ENCODE data around the gene PLGRKT. TPM values are rescaled to one million over a fixed set of nuclear protein-coding genes. Genes with fewer than 3 reads are reported as not detected.
"Not testable (repeated sequence)": the region's sequence is repeated elsewhere in the genome, so short reads cannot be mapped to it uniquely, and the experiment has no call there.

Gene PLGRKT
- total and polyA plus RNA-seq, 2 experiments from 2014 or later = 13.1 to 31.5 TPM

- Histone ChIP-seq H2AFZ (no peak overlapping the region), H3K4me3 (no peak overlapping the region), H3K27me3 (ENCODE audit: insufficient read depth) (no peaks in the 10 kb centered on the region), H3K4me1 (ENCODE audit: insufficient read depth) (no peaks in the 10 kb centered on the region), H3K79me2 (replicated peaks; ENCODE audit: insufficient read depth) (no peaks in the 10 kb centered on the region), H3F3A (replicated peaks; ENCODE audit: low read depth) (no peaks in the 10 kb centered on the region), H4K20me1 (replicated peaks; ENCODE audit: insufficient read depth) (no peaks in the 10 kb centered on the region), H3K9me2 (ENCODE audit: insufficient read depth) (no peaks in the 10 kb centered on the region), H3K4me2 (no peak overlapping the region), H3K36me3 (ENCODE audit: insufficient read depth) (no peaks in the 10 kb centered on the region), H3K27ac (ENCODE audit: low read depth) (no peak overlapping the region)
- H3K27me3 Mint-ChIP-seq (ENCODE audit: insufficient read depth, low read depth, poor library complexity) = no peaks in the 10 kb centered on the region
- DNase-seq (ENCODE audit: low spot score) = no peak
- no peaks in the 10 kb centered on the region for H3K36me3 Mint-ChIP-seq (ENCODE audit: low read depth)
- H3K9me3 Mint-ChIP-seq = peaks cover 2% of the 10 kb centered on the region; the same call in 1 of the 3 replicates
- ATAC-seq = no peak
- no peak overlapping the region for H3K27ac Mint-ChIP-seq
- no peaks in the 10 kb centered on the region for H3K4me1 Mint-ChIP-seq
- TF ChIP-seq CREB1 (CRISPR knock-in tag; IDR thresholded peaks at IDR 0.05; ENCODE audit: low read depth) (no peak), ZNF114 (CRISPR knock-in tag; IDR thresholded peaks at IDR 0.05) (no peak)
- TF ChIP-seq, protein P1, sequence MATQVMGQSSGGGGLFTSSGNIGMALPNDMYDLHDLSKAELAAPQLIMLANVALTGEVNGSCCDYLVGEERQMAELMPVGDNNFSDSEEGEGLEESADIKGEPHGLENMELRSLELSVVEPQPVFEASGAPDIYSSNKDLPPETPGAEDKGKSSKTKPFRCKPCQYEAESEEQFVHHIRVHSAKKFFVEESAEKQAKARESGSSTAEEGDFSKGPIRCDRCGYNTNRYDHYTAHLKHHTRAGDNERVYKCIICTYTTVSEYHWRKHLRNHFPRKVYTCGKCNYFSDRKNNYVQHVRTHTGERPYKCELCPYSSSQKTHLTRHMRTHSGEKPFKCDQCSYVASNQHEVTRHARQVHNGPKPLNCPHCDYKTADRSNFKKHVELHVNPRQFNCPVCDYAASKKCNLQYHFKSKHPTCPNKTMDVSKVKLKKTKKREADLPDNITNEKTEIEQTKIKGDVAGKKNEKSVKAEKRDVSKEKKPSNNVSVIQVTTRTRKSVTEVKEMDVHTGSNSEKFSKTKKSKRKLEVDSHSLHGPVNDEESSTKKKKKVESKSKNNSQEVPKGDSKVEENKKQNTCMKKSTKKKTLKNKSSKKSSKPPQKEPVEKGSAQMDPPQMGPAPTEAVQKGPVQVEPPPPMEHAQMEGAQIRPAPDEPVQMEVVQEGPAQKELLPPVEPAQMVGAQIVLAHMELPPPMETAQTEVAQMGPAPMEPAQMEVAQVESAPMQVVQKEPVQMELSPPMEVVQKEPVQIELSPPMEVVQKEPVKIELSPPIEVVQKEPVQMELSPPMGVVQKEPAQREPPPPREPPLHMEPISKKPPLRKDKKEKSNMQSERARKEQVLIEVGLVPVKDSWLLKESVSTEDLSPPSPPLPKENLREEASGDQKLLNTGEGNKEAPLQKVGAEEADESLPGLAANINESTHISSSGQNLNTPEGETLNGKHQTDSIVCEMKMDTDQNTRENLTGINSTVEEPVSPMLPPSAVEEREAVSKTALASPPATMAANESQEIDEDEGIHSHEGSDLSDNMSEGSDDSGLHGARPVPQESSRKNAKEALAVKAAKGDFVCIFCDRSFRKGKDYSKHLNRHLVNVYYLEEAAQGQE (IDR thresholded peaks at IDR 0.05; ENCODE audit: unreplicated experiment) = no peak
- TF ChIP-seq, protein P2, sequence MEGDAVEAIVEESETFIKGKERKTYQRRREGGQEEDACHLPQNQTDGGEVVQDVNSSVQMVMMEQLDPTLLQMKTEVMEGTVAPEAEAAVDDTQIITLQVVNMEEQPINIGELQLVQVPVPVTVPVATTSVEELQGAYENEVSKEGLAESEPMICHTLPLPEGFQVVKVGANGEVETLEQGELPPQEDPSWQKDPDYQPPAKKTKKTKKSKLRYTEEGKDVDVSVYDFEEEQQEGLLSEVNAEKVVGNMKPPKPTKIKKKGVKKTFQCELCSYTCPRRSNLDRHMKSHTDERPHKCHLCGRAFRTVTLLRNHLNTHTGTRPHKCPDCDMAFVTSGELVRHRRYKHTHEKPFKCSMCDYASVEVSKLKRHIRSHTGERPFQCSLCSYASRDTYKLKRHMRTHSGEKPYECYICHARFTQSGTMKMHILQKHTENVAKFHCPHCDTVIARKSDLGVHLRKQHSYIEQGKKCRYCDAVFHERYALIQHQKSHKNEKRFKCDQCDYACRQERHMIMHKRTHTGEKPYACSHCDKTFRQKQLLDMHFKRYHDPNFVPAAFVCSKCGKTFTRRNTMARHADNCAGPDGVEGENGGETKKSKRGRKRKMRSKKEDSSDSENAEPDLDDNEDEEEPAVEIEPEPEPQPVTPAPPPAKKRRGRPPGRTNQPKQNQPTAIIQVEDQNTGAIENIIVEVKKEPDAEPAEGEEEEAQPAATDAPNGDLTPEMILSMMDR (conservative IDR thresholded peaks at IDR 0.05; ENCODE audit: low read depth in 2 of 2) = no peak
- H3K4me3 Mint-ChIP-seq = no peak overlapping the region
Measured at GRCh38 chr9:5352637-5353248, 85.0 kb downstream of the PLGRKT start.

DNA sequence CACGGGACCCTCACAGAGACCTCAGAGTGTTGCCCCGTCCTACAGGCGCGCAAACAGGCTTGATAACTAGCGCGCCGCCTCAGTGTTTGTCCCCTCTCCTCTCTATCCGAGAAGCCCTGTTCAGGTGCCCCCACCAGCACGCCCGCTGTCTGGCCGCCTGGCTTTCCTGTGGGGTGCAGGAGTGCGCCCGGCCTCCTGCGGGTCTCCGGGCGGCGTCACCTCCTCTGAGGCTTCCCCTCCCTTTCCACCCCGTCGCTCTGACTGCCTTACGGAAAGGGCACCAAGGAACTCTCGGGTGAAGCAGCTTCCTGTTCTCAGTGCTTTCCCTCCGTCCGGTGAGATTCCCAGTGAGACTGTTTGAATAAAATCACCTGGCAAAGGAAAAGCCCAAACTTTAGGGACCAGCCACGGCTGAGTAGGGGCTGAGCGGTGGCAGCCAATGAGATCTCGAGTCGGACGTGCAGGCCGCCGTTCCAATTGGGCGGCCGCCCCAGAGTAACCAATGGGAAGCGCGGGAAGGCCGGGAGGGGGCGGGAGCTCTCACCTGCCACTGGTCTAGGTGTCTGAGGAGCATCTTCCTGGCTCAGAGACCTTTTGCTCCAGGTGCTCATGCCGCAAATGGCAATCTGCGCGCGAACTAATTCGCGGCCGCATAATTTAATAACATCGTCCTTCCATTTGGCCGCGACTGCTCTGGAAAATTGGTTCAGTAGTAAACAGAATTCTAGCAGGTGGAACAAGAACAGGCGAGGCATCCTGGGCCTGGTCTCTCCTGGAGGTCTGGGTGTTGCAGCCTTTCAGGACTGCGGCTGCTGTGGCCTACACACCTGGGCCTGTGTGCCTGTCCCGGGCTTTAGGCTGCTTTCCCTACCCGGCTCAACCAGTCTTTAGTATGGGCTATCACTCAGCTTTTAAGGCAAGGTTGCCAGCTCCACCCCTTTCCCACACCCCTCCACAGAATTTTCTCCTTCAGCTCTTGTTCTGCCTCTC, 98.4 kb downstream of the PLGRKT start, which contains the start of gene RLN1:
Gene RLN1, minus strand, starts transcription at position 885 of the 990 bp plus-strand sequence. Its CDS starts 130 bp downstream, at position 755.
- ATAC-seq = peak; percentile 98
- not testable (repeated sequence) for H3K4me1 ChIP-seq (ENCODE audit: insufficient read depth); H3K27me3 Mint-ChIP-seq (ENCODE audit: insufficient read depth, low read depth, poor library complexity); H3K36me3 ChIP-seq (ENCODE audit: insufficient read depth); H3K36me3 Mint-ChIP-seq (ENCODE audit: low read depth); H4K20me1 ChIP-seq (replicated peaks; ENCODE audit: insufficient read depth); H3F3A ChIP-seq (replicated peaks; ENCODE audit: low read depth); H3K9me3 Mint-ChIP-seq; H3K9me2 ChIP-seq (ENCODE audit: insufficient read depth); H3K79me2 ChIP-seq (replicated peaks; ENCODE audit: insufficient read depth); H3K4me1 Mint-ChIP-seq; H3K27me3 ChIP-seq (ENCODE audit: insufficient read depth)
- Histone ChIP-seq H3K4me3 (peak within 1 kb of the TSS; percentile 44; the same call in 1 of the 2 replicates), H3K27ac (ENCODE audit: low read depth) (peak within 1 kb of the TSS; percentile 55; the same call in 1 of the 2 replicates), H2AFZ (peak within 1 kb of the TSS; percentile 88), H3K4me2 (peak within 1 kb of the TSS; percentile 33; the same call in 1 of the 2 replicates)
- Mint-ChIP-seq H3K27ac (peak within 1 kb of the TSS; percentile 83), H3K4me3 (peak within 1 kb of the TSS; percentile 72)
- DNase-seq (ENCODE audit: low spot score) = peak; percentile 59
